CD14-positive monocyte (primary cell): ENCODE measurements around the gene GC. TPM values are rescaled to one million over a fixed set of nuclear protein-coding genes. Genes with fewer than 3 reads are reported as not detected.

Experiments used
- DNase-seq, 3 donors: peaks; one replicate each; pipeline ENCODE4 v3.0.0-alpha.2; 2011 to 2022
- H2AFZ ChIP-seq: 2 replicates; pipeline ENCODE4 v1.6.0; 2012; ENCODE audit warnings: mild to moderate bottlenecking, low read depth, low read length, inconsistent platforms; ENCODE audit not compliant: insufficient read depth, poor library complexity, severe bottlenecking
- H3K27ac ChIP-seq, 2 donors: 1 replicate in 1 of 2; 2 replicates in 1 of 2; pipeline ENCODE4 v1.5.1; 2012 to 2013; ENCODE audit warnings: low read length in 2 of 2, control low read depth in 1 of 2, inconsistent platforms in 1 of 2, low read depth in 1 of 2, mild to moderate bottlenecking in 1 of 2
- H3K27me3 ChIP-seq, 2 donors: one replicate each; pipeline versions ENCODE4 v1.6.0 to v1.6.1; 2011 to 2013; ENCODE audit warnings: low read length in 2 of 2; ENCODE audit not compliant: control insufficient read depth in 2 of 2, insufficient read depth in 2 of 2
- H3K36me3 ChIP-seq, 2 donors: replicated peaks in 1 of 2; 1 replicate in 1 of 2; 2 replicates in 1 of 2; pipeline versions ENCODE4 v1.5.1 to v1.6.1; 2012 to 2013; ENCODE audit warnings: low read length in 2 of 2, control low read depth in 1 of 2, inconsistent platforms in 1 of 2, mild to moderate bottlenecking in 1 of 2; ENCODE audit not compliant: insufficient read depth in 2 of 2, control insufficient read depth in 1 of 2
- H3K4me1 ChIP-seq, 2 donors: 1 replicate in 1 of 2; 2 replicates in 1 of 2; pipeline versions ENCODE4 v1.5.1 to v1.6.1; 2012 to 2013; ENCODE audit warnings: low read length in 2 of 2, control low read depth in 1 of 2, inconsistent platforms in 1 of 2, mild to moderate bottlenecking in 1 of 2, moderate library complexity in 1 of 2; ENCODE audit not compliant: insufficient read depth in 2 of 2, control insufficient read depth in 1 of 2
- H3K4me2 ChIP-seq: replicated peaks from 2 replicates; pipeline ENCODE3; 2012; ENCODE audit warnings: low read length, moderate library complexity, mild to moderate bottlenecking; ENCODE audit not compliant: poor library complexity, severe bottlenecking; ENCODE audit errors: extremely low read depth
- H3K4me3 ChIP-seq, 3 experiments: fragments of 200-600 bp in 1 of 3; sonication (generic) in 1 of 3; replicated peaks in 1 of 3; 1 replicate in 2 of 3; 2 replicates in 1 of 3; pipeline ENCODE4 v1.5.1; 2011 to 2013; ENCODE audit warnings: low read length in 3 of 3, mild to moderate bottlenecking in 3 of 3, control low read depth in 2 of 3, low read depth in 2 of 3, inconsistent platforms in 1 of 3, moderate library complexity in 1 of 3
- H3K79me2 ChIP-seq: 2 replicates; pipeline ENCODE4 v1.6.0; 2012; ENCODE audit warnings: mild to moderate bottlenecking, control low read depth, inconsistent platforms, low read length, moderate library complexity; ENCODE audit not compliant: insufficient read depth
- H3K9ac ChIP-seq: 2 replicates; pipeline ENCODE4 v1.6.0; 2017; ENCODE audit warnings: low read length, mild to moderate bottlenecking; ENCODE audit not compliant: insufficient read depth, poor library complexity, severe bottlenecking
- H3K9me3 ChIP-seq, 2 donors: replicated peaks in 1 of 2; 1 replicate in 1 of 2; 2 replicates in 1 of 2; pipeline versions ENCODE4 v1.5.1 to v1.6.1; 2012 to 2013; ENCODE audit warnings: low read length in 2 of 2, control low read depth in 1 of 2; ENCODE audit not compliant: control insufficient read depth in 1 of 2, insufficient read depth in 1 of 2
- H4K20me1 ChIP-seq: 2 replicates; pipeline ENCODE4 v1.6.0; 2012; ENCODE audit warnings: mild to moderate bottlenecking, low read length, control low read depth, moderate library complexity; ENCODE audit not compliant: insufficient read depth
- H3K27ac Mint-ChIP-seq, 7 donors: one replicate each; pipeline ENCODE4 v1.8.0; 2020; ENCODE audit warnings: mild to moderate bottlenecking in 7 of 7, mixed read lengths in 7 of 7, moderate library complexity in 6 of 7, inconsistent platforms in 2 of 7
- H3K27me3 Mint-ChIP-seq, 3 donors: one replicate each; pipeline ENCODE4 v1.8.0; 2021 to 2022; ENCODE audit warnings: low read depth in 3 of 3, mild to moderate bottlenecking in 3 of 3, mixed read lengths in 3 of 3, moderate library complexity in 3 of 3, inconsistent platforms in 1 of 3
- H3K36me3 Mint-ChIP-seq, 2 donors: one replicate each; pipeline ENCODE4 v1.8.0; 2020; ENCODE audit warnings: mixed read lengths in 2 of 2, inconsistent platforms in 1 of 2, mild to moderate bottlenecking in 1 of 2
- H3K4me1 Mint-ChIP-seq: one replicate; pipeline ENCODE4 v1.8.0; 2020; ENCODE audit warnings: mild to moderate bottlenecking, mixed read lengths
- H3K4me3 Mint-ChIP-seq, 2 donors: one replicate each; pipeline ENCODE4 v1.8.0; 2020; ENCODE audit warnings: mild to moderate bottlenecking in 2 of 2, mixed read lengths in 2 of 2, moderate library complexity in 1 of 2
- H3K9me3 Mint-ChIP-seq, 7 donors: one replicate each; pipeline ENCODE4 v1.8.0; 2020 to 2022; ENCODE audit warnings: mixed read lengths in 7 of 7, mild to moderate bottlenecking in 6 of 7, moderate library complexity in 6 of 7, inconsistent platforms in 2 of 7
- CTCF ChIP-seq: fragments of 200-600 bp; IDR thresholded peaks from one replicate; pipeline ENCODE4 v1.8.0; 2022; ENCODE audit warnings: antibody characterized with exemption, mild to moderate bottlenecking
- WGBS: methylation state at CpG from one replicate; pipeline ENCODE4 v1.1.5; 2013; ENCODE audit warnings: missing lambda C conversion rate; ENCODE audit not compliant: insufficient coverage; 5-methylcytosine and 5-hydroxymethylcytosine counted together
- intact Hi-C, 2 donors: fragments of 100-400 bp; cut with micrococcal nuclease; formaldehyde crosslinking; loops; one replicate each; pipeline versions ENCODE4 v1.15.0 to v1.15.1; 2023
- polyA plus RNA-seq, 3 donors: library from polyadenylated mRNA; depleted of rRNA in 1 of 3; unstranded in 2 of 3; stranded (reverse) in 1 of 3; fragments of 300-500 nt in 2 of 3; fragments of >200 nt in 1 of 3; fragmentation: Illumina TruSeq in 2 of 3; gene quantifications; 1 replicate in 2 of 3; 2 replicates in 1 of 3; pipeline ENCODE4 v1.2.3, GENCODE V29; 2012 to 2021
- small RNA-seq: library from RNA; depleted of rRNA; stranded (forward); fragments of <200 nt; gene quantifications from one replicate; pipeline ENCODE3, GENCODE V24; 2012; ENCODE audit warnings: low read depth; ENCODE audit not compliant: insufficient read length

The GC gene
- polyA plus RNA-seq, 3 donors: not detected

DNA sequence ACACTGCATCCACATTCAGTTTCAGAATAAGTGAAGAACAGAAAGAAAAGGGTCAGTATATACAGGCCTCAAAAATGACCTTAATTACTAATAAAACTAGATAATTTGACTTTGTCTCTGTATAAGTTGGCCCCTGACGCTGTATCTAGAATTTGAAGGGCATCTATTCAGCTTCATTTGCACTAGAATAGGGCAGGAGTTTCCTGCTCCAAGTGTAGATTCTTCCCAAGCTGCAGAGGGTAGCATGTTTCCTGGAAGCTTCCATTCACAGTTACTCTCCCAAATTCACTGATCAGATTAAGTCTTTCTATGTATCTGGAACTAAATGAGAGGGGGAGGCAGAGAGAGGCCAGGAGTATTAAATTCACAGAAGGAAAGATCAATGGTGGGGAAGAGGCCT, 90.9 kb downstream of the GC start:
- intact Hi-C loops: no loop called here
- Histone ChIP-seq H2AFZ (no peak overlapping the region), H3K27ac (no peak overlapping the region), H3K4me1 (no peaks in the 10 kb centered on the region), H3K4me2 (no peak overlapping the region), H3K9ac (no peak overlapping the region), H3K36me3 (no peaks in the 10 kb centered on the region), H3K79me2 (no peaks in the 10 kb centered on the region), H3K4me3 (no peak overlapping the region), H3K27me3 (no peaks in the 10 kb centered on the region), H4K20me1 (no peaks in the 10 kb centered on the region), H3K9me3 (no peaks in the 10 kb centered on the region)
- no peak for DNase-seq
- no peak for TF ChIP-seq CTCF
- no CpG with 5 or more reads among the region's 1 CpG for WGBS
- Mint-ChIP-seq H3K27me3 (peaks cover 0 to 6% (median 2%) of the 10 kb centered on the region in 3 donors), H3K27ac (no peak overlapping the region), H3K36me3 (no peaks in the 10 kb centered on the region), H3K4me1 (no peaks in the 10 kb centered on the region), H3K4me3 (no peak overlapping the region), H3K9me3 (peaks cover 0 to 6% (median 1%) of the 10 kb centered on the region in 7 donors)

- H3K4me2 ChIP-seq: no peak overlapping the region
- Mint-ChIP-seq H3K9me3 (peaks cover 0 to 6% (median 0%) of the 10 kb centered on the region in 7 donors), H3K27me3 (peaks cover 0 to 4% (median 2%) of the 10 kb centered on the region in 3 donors), H3K4me1 (no peaks in the 10 kb centered on the region), H3K27ac (no peak overlapping the region), H3K4me3 (no peak overlapping the region), H3K36me3 (no peaks in the 10 kb centered on the region)
- no peak for DNase-seq
- no peak overlapping the region for H3K9ac ChIP-seq
- no peak overlapping the region for H3K4me3 ChIP-seq
- intact Hi-C loops: no loop called here
- H3K4me1 ChIP-seq: no peaks in the 10 kb centered on the region
- H3K27me3 ChIP-seq: no peaks in the 10 kb centered on the region
- no CpG with 5 or more reads among the region's 2 CpGs for WGBS
- no peaks in the 10 kb centered on the region for H3K9me3 ChIP-seq
- H3K79me2 ChIP-seq: no peaks in the 10 kb centered on the region
- TF ChIP-seq CTCF: no peak
- H4K20me1 ChIP-seq: no peaks in the 10 kb centered on the region
- H2AFZ ChIP-seq: no peak overlapping the region
- H3K36me3 ChIP-seq: no peaks in the 10 kb centered on the region
- no peak overlapping the region for H3K27ac ChIP-seq
Measured at GRCh38 chr4:71692198-71692597, 91.7 kb downstream of the GC start.

Small RNA genes within 50 kb of the gene (small RNA-seq; reads per million reads assigned to genes)
- not detected for gene RNA5SP163

Other genes starting within 250 kb of the GC start
- not detected for gene NPFFR2, start 247.9 kb upstream of the GC start, polyA plus RNA-seq